BE2C (cell line): ENCODE results near the gene FAM162A.
"Not testable (repeated sequence)": the region's sequence is repeated elsewhere in the genome, so short reads cannot be mapped to it uniquely, and the experiment has no call there.

ENCODE experiments used
- DNase-seq: peaks from one replicate; pipeline ENCODE4 v3.0.0-alpha.2; 2020
- H3K27me3 ChIP-seq: fragments of 250-450 bp; sonication (Bioruptor Pico); 2 replicates; pipeline ENCODE4 v1.5.1; 2020; ENCODE audit warnings: mild to moderate bottlenecking
- H3K36me3 ChIP-seq: fragments of 250-450 bp; sonication (Bioruptor Pico); 2 replicates; pipeline ENCODE4 v1.5.1; 2020; ENCODE audit warnings: mild to moderate bottlenecking
- H3K4me1 ChIP-seq: fragments of 250-450 bp; sonication (Bioruptor Pico); 2 replicates; pipeline ENCODE4 v1.5.1; 2020
- H3K4me3 ChIP-seq: 2 replicates; pipeline ENCODE4 v1.5.1; 2011; ENCODE audit warnings: low read depth, low read length
- H3K9me3 ChIP-seq: fragments of 250-450 bp; sonication (Bioruptor Pico); 2 replicates; pipeline ENCODE4 v1.5.1; 2020
- TF ChIP-seq, protein P1 (sequence below): IDR thresholded peaks from 2 replicates; pipeline ENCODE4 v1.5.1; 2012; ENCODE audit warnings: mild to moderate bottlenecking, low read depth, low read length

The FAM162A gene

DNA sequence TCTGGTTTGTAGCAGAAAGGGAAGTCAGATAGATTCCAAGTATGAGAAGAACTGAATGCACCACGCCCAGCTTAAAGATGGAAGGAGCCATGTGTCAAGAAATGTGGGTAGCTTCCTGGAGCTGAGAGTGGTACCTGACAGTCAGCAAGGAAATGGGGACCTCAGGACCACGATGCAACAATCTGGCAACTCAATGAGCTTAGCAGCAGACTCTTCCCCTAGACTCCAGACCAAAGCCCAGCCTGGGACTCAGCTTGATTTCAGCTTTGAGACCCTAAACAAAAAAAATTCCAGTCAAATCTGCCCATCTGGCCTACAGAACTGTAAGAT is 25.3 kb upstream of the FAM162A start:
- Histone ChIP-seq H3K27me3 (no peaks in the 10 kb centered on the region), H3K4me3 (no peak overlapping the region), H3K36me3 (peaks cover 8% of the 10 kb centered on the region), H3K9me3 (no peaks in the 10 kb centered on the region), H3K4me1 (peaks cover 20% of the 10 kb centered on the region)
- DNase-seq: no peak
- TF ChIP-seq, protein P1, sequence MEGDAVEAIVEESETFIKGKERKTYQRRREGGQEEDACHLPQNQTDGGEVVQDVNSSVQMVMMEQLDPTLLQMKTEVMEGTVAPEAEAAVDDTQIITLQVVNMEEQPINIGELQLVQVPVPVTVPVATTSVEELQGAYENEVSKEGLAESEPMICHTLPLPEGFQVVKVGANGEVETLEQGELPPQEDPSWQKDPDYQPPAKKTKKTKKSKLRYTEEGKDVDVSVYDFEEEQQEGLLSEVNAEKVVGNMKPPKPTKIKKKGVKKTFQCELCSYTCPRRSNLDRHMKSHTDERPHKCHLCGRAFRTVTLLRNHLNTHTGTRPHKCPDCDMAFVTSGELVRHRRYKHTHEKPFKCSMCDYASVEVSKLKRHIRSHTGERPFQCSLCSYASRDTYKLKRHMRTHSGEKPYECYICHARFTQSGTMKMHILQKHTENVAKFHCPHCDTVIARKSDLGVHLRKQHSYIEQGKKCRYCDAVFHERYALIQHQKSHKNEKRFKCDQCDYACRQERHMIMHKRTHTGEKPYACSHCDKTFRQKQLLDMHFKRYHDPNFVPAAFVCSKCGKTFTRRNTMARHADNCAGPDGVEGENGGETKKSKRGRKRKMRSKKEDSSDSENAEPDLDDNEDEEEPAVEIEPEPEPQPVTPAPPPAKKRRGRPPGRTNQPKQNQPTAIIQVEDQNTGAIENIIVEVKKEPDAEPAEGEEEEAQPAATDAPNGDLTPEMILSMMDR: no peak

DNA sequence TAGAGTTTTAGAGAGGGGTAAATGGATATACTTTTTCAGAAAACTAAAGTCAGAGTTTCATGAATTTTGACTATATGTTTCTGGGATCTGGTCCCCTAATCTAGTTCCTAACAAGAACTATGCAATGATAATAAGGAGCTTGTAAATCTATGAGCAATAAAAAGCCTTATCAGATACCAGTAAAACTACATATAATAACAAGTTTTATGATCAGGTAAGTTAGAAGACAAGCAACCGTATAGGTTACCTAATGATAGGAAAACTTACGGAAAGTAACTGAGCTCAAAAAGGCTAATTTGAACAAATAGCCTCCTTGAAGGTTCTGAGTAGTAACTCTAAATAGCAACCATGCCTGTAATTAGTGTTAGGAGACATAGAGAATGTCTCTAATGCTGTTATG is 22.0 kb upstream of the FAM162A start:
- no peaks in the 10 kb centered on the region for H3K27me3 ChIP-seq
- H3K4me1 ChIP-seq: peaks cover 15% of the 10 kb centered on the region
- H3K9me3 ChIP-seq: no peaks in the 10 kb centered on the region
- no peak overlapping the region for H3K4me3 ChIP-seq
- peaks cover 34% of the 10 kb centered on the region for H3K36me3 ChIP-seq
- DNase-seq: no peak
- TF ChIP-seq, protein P1: no peak

DNA sequence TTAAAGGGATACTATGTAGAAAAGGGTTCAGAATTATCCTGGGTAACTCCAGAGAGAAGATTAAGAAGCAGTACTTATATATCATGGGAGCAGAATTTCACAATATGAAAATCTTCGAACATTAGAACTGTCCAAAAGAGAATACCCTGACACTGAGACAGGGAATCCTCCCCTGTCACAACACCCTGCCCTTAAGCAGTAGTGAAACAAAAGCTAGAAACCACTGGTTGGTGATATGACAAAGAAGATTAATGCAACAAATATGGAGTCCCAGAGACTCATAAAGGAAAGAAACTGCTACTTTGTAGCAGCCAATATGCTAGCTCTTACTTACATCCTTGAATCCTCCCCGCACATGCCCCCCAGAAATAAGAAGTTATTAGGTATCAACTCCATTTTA is 19.5 kb upstream of the FAM162A start:
- no peaks in the 10 kb centered on the region for H3K4me1 ChIP-seq
- no peaks in the 10 kb centered on the region for H3K9me3 ChIP-seq
- no peak for DNase-seq
- H3K36me3 ChIP-seq: peaks cover 39% of the 10 kb centered on the region
- TF ChIP-seq, protein P1: no peak
- no peak overlapping the region for H3K4me3 ChIP-seq
- H3K27me3 ChIP-seq: no peaks in the 10 kb centered on the region

DNA sequence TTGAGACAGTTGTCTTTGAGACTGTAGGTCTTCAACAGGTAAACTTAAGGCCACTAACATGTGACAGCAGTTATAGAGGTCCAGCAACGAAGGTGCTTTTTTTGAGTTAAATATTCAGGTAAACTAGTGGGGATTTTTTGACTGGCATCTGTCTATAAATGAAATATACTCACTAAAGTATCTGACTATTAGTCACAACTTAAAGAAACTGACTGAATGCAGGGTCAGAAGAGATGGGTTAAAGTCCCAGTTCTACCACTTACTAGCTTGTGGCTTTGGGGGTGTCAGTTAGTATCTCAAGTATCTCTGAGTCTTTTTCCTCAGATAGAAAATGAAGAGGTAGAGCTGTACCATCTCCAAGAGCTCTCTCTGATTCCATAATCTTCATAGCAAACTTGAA is 18.9 kb upstream of the FAM162A start:
- TF ChIP-seq, protein P1: no peak
- Histone ChIP-seq H3K27me3 (no peaks in the 10 kb centered on the region), H3K4me1 (no peaks in the 10 kb centered on the region), H3K9me3 (no peaks in the 10 kb centered on the region), H3K4me3 (no peak overlapping the region), H3K36me3 (peaks cover 43% of the 10 kb centered on the region)
- DNase-seq: no peak

DNA sequence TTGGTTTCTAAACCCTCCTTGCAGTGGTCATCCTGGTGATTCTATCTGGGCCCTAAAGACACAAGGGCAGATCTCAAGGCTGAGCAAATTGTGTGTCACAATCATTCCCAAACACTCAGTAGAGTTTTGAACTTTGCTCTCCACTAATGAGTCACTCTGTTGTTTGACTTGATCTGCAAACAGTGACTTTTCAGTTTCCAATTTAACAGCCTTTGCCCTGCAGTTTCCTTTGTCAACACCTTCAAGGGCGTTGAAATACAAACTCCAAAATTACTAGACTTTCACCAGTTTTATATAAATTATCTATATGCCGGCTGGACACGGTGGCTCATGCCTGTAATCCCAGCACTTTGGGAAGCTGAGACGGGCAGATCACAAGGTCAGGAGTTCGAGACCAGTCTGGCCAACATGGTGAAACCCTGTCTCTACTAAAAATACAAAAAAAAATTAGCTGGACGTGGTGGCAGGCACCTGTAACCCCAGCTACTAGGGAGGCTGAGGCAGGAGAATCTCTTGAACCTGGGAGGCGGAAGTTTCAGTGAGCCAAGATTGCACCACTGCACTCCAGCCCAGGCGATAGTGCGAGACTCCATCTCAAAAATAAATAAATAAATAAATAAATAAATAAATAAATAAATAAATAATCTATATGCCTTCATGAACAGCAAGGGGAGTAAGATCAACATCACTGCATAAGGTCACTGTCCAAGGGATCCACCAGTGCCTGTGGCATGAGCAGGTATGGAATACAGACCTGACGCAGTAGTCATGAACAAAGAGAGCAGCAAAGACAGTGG is 18.2 kb upstream of the FAM162A start:
- not testable (repeated sequence) for H3K9me3 ChIP-seq, H3K4me3 ChIP-seq, H3K27me3 ChIP-seq, DNase-seq, H3K4me1 ChIP-seq
- peaks cover 48% of the 10 kb centered on the region for H3K36me3 ChIP-seq

DNA sequence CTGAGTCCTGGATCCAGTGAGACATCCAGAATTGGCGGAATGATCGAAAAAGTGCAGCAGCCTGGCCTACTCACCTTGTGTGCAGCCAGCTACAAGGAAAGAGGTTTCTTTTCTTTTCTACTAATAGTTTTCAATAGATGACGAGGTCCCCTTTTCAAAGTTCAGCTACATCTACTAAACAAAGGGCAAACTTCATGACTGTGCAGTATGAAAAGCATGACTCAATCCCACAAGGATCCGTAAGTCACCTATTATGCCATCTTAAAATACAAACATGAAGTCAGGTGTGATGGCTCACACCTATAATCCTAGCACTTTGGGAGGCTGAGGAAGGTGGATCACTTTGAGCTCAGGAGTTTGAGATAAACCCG is 17.6 kb upstream of the FAM162A start:
- H3K4me1 ChIP-seq: no peaks in the 10 kb centered on the region
- H3K4me3 ChIP-seq: no peak overlapping the region
- no peak for DNase-seq
- TF ChIP-seq, protein P1: no peak
- peaks cover 54% of the 10 kb centered on the region for H3K36me3 ChIP-seq
- H3K27me3 ChIP-seq: no peaks in the 10 kb centered on the region
- H3K9me3 ChIP-seq: no peaks in the 10 kb centered on the region
